ENCODE data around the gene COL7A1. TPM values are rescaled to one million over a fixed set of nuclear protein-coding genes. Genes with fewer than 3 reads are reported as not detected.

The COL7A1 gene
- total RNA-seq, 4 donors from 2014 or later, result 0.88 to 21.6 (median 19.1) TPM

GRCh38 chr3:48598323-48599076 is 3.4 kb upstream of the COL7A1 start:
- no peaks in the 10 kb centered on the region for H3K9me3 ChIP-seq
- TF ChIP-seq POLR2A (IDR thresholded peaks at IDR 0.05), result peak; percentile 23 to 32
- peak in 1 of 4 experiments; percentile 7 for TF ChIP-seq CTCF (IDR thresholded peaks at IDR 0.05)
- peak; percentile 77 to 87 for DNase-seq
- peak overlapping the region; percentile 81 to 98 for H3K27ac ChIP-seq
- H3K4me1 ChIP-seq, result peaks cover 6 to 34% of the 10 kb centered on the region in 2 donors
- H3K27me3 ChIP-seq, result no peaks in the 10 kb centered on the region
- no peak overlapping the region for H3K4me3 ChIP-seq
- intact Hi-C loops (cut with DNase I; ENCODE audit: low total_unique reads), result no loop called here
- H3K36me3 ChIP-seq, result no peaks in the 10 kb centered on the region

GRCh38 chr3:48597408-48597800 is 2.3 kb upstream of the COL7A1 start:
- TF ChIP-seq POLR2A (IDR thresholded peaks at IDR 0.05) (no peak), CTCF (IDR thresholded peaks at IDR 0.05) (no peak)
- no peak for DNase-seq
- intact Hi-C loops (cut with DNase I; ENCODE audit: low total_unique reads), result no loop called here
- Histone ChIP-seq H3K27ac (peak overlapping the region; percentile 81 to 98), H3K27me3 (no peaks in the 10 kb centered on the region), H3K4me1 (peaks cover 6 to 34% of the 10 kb centered on the region in 2 donors), H3K36me3 (no peaks in the 10 kb centered on the region), H3K4me3 (no peak overlapping the region), H3K9me3 (no peaks in the 10 kb centered on the region)

GRCh38 chr3:48596676-48597407 is 1.7 kb upstream of the COL7A1 start:
- TF ChIP-seq CTCF (IDR thresholded peaks at IDR 0.05), result no peak
- intact Hi-C loops (cut with DNase I; ENCODE audit: low total_unique reads), result no loop called here
- Histone ChIP-seq H3K36me3 (no peaks in the 10 kb centered on the region), H3K4me3 (no peak overlapping the region), H3K4me1 (peaks cover 6 to 34% of the 10 kb centered on the region in 2 donors), H3K27me3 (no peaks in the 10 kb centered on the region), H3K27ac (peak overlapping the region; percentile 81 to 98), H3K9me3 (no peaks in the 10 kb centered on the region)
- DNase-seq, result no peak

- peak overlapping the region; percentile 81 to 98 for H3K27ac ChIP-seq
- peaks cover 6 to 34% of the 10 kb centered on the region in 2 donors for H3K4me1 ChIP-seq
- no peak for DNase-seq
- H3K9me3 ChIP-seq, result no peaks in the 10 kb centered on the region
- no peaks in the 10 kb centered on the region for H3K36me3 ChIP-seq
- H3K4me3 ChIP-seq, result no peak overlapping the region
- intact Hi-C loops (cut with DNase I; ENCODE audit: low total_unique reads), result no loop called here
- H3K27me3 ChIP-seq, result no peaks in the 10 kb centered on the region
- no peak for TF ChIP-seq POLR2A (IDR thresholded peaks at IDR 0.05)
- no peak for TF ChIP-seq CTCF (IDR thresholded peaks at IDR 0.05)
Measured at GRCh38 chr3:48596157-48596556, 1.0 kb upstream of the COL7A1 start.

- peak; percentile 69 to 74 for DNase-seq
- Histone ChIP-seq H3K36me3 (no peaks in the 10 kb centered on the region), H3K27me3 (no peaks in the 10 kb centered on the region), H3K4me3 (peak overlapping the region; percentile 29 to 49), H3K4me1 (peaks cover 6 to 34% of the 10 kb centered on the region in 2 donors), H3K27ac (peak overlapping the region; percentile 81 to 98), H3K9me3 (no peaks in the 10 kb centered on the region)
- TF ChIP-seq CTCF (IDR thresholded peaks at IDR 0.05), result no peak
- no peak for TF ChIP-seq POLR2A (IDR thresholded peaks at IDR 0.05)
- intact Hi-C loops (cut with DNase I; ENCODE audit: low total_unique reads), result no loop called here
Measured at GRCh38 chr3:48595526-48596121, 495 bp upstream of the COL7A1 start.

Data from uterus (tissue), 4 donors.